Activated CD4-positive, alpha-beta T cell treated with anti-CD3 and anti-CD28 coated beads, Interleukin-2, amount 10 ng/mL, durations not matched to agents 24 days and 14 days (primary cell): ENCODE results near the gene SULT1C4. TPM values are rescaled to one million over a fixed set of nuclear protein-coding genes. Genes with fewer than 3 reads are reported as not detected.
A peak's percentile ranks its signal among the peaks of the same experiment; 100 is the strongest.

Experiments
- DNase-seq: peaks from one replicate; pipeline ENCODE4 v3.0.0; 2022
- H3K27ac Mint-ChIP-seq: one replicate; pipeline ENCODE4 v1.8.0; 2022; ENCODE audit warnings: mild to moderate bottlenecking, mixed read lengths
- H3K27me3 Mint-ChIP-seq: one replicate; pipeline ENCODE4 v1.8.0; 2022; ENCODE audit warnings: mixed read lengths
- H3K36me3 Mint-ChIP-seq: one replicate; pipeline ENCODE4 v1.8.0; 2022; ENCODE audit warnings: low read depth, mild to moderate bottlenecking, mixed read lengths
- H3K4me1 Mint-ChIP-seq: one replicate; pipeline ENCODE4 v1.8.0; 2021; ENCODE audit warnings: mixed read lengths
- H3K4me3 Mint-ChIP-seq: one replicate; pipeline ENCODE4 v1.8.0; 2022; ENCODE audit warnings: mild to moderate bottlenecking, moderate library complexity, mixed read lengths
- H3K9me3 Mint-ChIP-seq: one replicate; pipeline ENCODE4 v1.8.0; 2021; ENCODE audit warnings: mixed read lengths
- intact Hi-C: fragments of 100-400 bp; cut with micrococcal nuclease; formaldehyde crosslinking; loops from one replicate; pipeline ENCODE4 v1.15.1; 2023
- total RNA-seq: library from RNA; stranded (reverse); gene quantifications from 2 replicates; pipeline ENCODE4 v1.2.3, GENCODE V29; 2022

SULT1C4 gene
- total RNA-seq, 1 donor from 2014 or later = not detected

DNA sequence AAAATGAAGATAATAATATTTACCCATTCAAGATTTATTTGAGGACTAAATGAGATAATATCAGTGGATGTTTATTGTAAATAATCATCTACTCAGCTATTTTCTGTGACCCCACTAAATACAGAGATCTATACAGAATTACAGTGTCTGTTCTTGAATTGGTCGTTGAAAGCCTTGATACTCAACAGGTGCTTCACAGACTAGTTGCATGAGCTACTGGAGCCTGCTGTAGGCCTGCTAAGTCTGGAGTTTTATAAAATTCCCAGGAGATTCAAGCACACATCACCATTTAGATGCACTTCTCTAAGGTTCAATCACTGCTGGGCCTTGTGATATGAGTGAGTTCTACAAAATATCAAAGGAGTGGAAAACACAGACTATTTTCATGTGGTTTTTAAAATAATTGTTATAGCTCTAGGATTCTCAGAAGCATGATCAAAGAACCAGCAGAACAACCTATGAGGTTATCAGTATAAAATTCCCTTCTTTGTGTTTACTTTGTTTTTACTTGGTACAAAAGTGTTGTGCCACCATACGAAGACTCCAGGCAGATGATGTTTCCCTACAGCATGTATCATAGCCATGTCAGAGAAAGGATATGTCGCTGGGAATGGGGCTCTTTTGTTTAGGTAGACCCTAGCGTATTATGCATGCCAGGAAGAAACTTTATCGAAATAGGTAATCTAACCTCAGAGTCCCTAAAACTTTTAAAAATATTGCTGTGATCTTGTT, 7.1 kb downstream of the SULT1C4 start:
- no peaks in the 10 kb centered on the region for H3K36me3 Mint-ChIP-seq

DNA sequence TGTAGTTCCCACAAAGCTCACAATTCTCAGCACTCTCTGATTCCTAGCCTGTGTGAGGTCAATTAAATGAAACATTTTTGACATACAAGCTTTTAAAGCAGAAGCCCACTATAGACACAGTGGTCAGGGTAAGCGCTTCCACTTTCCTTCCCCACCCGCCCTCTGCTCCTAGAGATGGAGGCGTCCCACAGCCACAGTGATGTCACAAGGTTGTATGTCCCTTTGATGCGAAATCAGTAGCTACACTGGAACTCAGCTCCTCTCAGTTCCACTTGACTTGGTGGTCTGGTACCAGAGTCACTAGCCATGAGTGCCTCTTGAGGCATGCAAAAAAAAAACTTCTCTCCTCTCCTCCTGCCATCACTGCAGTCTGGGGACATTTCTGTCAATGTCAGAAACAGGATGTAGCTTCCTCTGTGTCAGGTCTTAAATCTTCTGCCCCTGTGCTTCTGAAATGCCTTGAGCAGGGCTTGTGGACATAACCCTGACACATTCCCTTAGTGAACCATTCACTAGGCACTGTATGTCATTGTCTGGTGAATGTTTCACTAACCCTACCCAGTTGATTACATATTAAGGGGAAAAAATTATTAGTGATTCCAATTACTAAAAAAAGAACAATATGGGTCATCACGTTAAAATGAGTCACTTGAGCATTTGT, 7.8 kb downstream of the SULT1C4 start:
- no peak overlapping the region for H3K4me3 Mint-ChIP-seq
- DNase-seq = no peak
- intact Hi-C loops = no loop called here
- peaks cover 7% of the 10 kb centered on the region for H3K27me3 Mint-ChIP-seq
- peaks cover 2% of the 10 kb centered on the region for H3K4me1 Mint-ChIP-seq
- H3K9me3 Mint-ChIP-seq = no peaks in the 10 kb centered on the region
- H3K36me3 Mint-ChIP-seq = no peaks in the 10 kb centered on the region
- no peak overlapping the region for H3K27ac Mint-ChIP-seq

More for the DNA sequence above, 7.1 kb downstream of the SULT1C4 start:
- intact Hi-C loops = no loop called here
- no peak overlapping the region for H3K4me3 Mint-ChIP-seq
- DNase-seq = no peak
- H3K27ac Mint-ChIP-seq = no peak overlapping the region
- peaks cover 2% of the 10 kb centered on the region for H3K4me1 Mint-ChIP-seq
- peaks cover 7% of the 10 kb centered on the region for H3K27me3 Mint-ChIP-seq
- H3K9me3 Mint-ChIP-seq = no peaks in the 10 kb centered on the region

DNA sequence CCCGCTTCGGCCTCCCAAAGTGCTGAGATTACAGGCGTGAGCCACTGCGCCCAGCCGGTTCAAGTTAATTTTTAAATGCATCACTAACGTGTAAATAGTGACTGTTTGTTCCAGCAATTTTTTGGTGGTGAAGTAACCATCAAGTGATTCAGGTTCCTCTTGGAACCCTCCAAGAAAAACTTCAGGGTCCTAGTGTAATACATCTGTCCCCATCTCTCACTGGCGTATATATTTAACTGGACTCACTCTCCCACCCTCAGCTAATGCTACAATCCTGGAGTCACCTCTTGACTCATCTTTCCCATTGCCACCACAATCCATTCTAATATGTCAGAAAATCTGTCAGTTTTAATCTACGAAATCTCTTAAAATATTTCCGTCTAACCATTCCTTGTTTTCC, 10.3 kb downstream of the SULT1C4 start:
- Mint-ChIP-seq H3K9me3 (peaks cover 10% of the 10 kb centered on the region), H3K27ac (no peak overlapping the region), H3K27me3 (peaks cover 7% of the 10 kb centered on the region), H3K4me1 (peaks cover 2% of the 10 kb centered on the region), H3K36me3 (no peaks in the 10 kb centered on the region), H3K4me3 (no peak overlapping the region)
- intact Hi-C loops = no loop called here
- DNase-seq = no peak

- Mint-ChIP-seq H3K9me3 (peaks cover 13% of the 10 kb centered on the region), H3K27ac (no peak overlapping the region), H3K4me3 (no peak overlapping the region), H3K27me3 (peaks cover 7% of the 10 kb centered on the region), H3K36me3 (no peaks in the 10 kb centered on the region), H3K4me1 (no peaks in the 10 kb centered on the region)
- no peak for DNase-seq
- intact Hi-C loops = no loop called here
Observed at GRCh38 chr2:108390340-108390739, 12.6 kb downstream of the SULT1C4 start.

DNA sequence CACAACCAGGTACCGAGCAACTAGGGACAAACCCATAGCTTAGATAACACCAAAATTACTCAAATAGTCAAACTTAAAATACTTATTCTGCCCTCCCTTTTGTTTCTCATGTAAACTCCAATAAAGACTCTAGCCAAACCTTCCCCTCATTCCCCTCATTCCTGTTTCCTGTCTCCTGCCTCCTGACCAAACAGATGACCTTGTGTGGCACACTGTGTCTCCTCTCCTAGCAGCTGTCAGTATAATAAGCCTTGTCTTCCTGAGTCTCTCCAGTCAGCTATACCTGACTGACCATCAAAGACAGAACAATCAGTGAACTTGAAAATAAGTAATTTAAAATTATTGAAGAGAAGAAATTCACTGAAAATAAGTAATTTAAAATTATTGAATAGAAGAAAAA, 14.3 kb downstream of the SULT1C4 start:
- peaks cover 13% of the 10 kb centered on the region for H3K9me3 Mint-ChIP-seq
- no peak overlapping the region for H3K27ac Mint-ChIP-seq
- H3K27me3 Mint-ChIP-seq = peaks cover 6% of the 10 kb centered on the region
- DNase-seq = no peak
- H3K4me3 Mint-ChIP-seq = no peak overlapping the region
- no peaks in the 10 kb centered on the region for H3K36me3 Mint-ChIP-seq
- H3K4me1 Mint-ChIP-seq = no peaks in the 10 kb centered on the region
- intact Hi-C loops = no loop called here

- H3K4me3 Mint-ChIP-seq = no peak overlapping the region
- DNase-seq = no peak
- H3K36me3 Mint-ChIP-seq = no peaks in the 10 kb centered on the region
- peaks cover 5% of the 10 kb centered on the region for H3K27me3 Mint-ChIP-seq
- no peaks in the 10 kb centered on the region for H3K4me1 Mint-ChIP-seq
- intact Hi-C loops = no loop called here
- no peak overlapping the region for H3K27ac Mint-ChIP-seq
- H3K9me3 Mint-ChIP-seq = peaks cover 13% of the 10 kb centered on the region
Observed at GRCh38 chr2:108393197-108393596, 15.4 kb downstream of the SULT1C4 start.

GRCh38 chr2:108395155-108395554, 17.4 kb downstream of the SULT1C4 start:
- no peaks in the 10 kb centered on the region for H3K4me1 Mint-ChIP-seq
- intact Hi-C loops = loop anchor here (5.0 kb wide), 1 partner anchor 187 kb away; no protein-coding TSS in a partner anchor
- no peak for DNase-seq
- H3K27me3 Mint-ChIP-seq = peaks cover 5% of the 10 kb centered on the region
- H3K9me3 Mint-ChIP-seq = peaks cover 13% of the 10 kb centered on the region
- H3K36me3 Mint-ChIP-seq = no peaks in the 10 kb centered on the region
- no peak overlapping the region for H3K27ac Mint-ChIP-seq
- H3K4me3 Mint-ChIP-seq = no peak overlapping the region

GRCh38 chr2:108396845-108397244, 19.1 kb downstream of the SULT1C4 start:
- intact Hi-C loops = loop anchor here (5.0 kb wide), 1 partner anchor 185 kb away; no protein-coding TSS in a partner anchor
- H3K4me1 Mint-ChIP-seq = no peaks in the 10 kb centered on the region

DNA sequence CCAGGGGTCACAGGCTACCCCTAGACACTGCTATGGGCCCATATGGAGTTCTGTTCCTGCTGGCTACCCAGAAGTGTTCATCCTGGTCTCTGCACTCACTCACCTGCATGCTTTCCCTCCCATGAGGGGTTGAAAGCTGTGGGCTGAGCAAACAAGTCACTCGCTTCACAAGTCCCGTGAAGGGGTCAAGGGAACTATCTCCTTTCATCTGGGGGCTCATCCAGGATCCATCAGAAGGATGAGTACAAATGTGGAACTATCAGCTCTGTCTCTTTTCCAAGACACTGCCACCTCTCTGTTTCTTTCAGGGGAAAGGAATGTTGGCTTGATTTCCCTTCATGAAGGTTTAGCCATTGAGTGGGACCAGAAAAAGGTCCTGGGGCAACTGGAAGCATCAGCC, 21.7 kb downstream of the SULT1C4 start:
- Mint-ChIP-seq H3K27ac (no peak overlapping the region), H3K36me3 (no peaks in the 10 kb centered on the region), H3K4me3 (no peak overlapping the region), H3K4me1 (no peaks in the 10 kb centered on the region), H3K27me3 (no peaks in the 10 kb centered on the region), H3K9me3 (no peaks in the 10 kb centered on the region)
- DNase-seq = no peak
- intact Hi-C loops = loop anchor here (5.0 kb wide), 1 partner anchor 183 kb away; no protein-coding TSS in a partner anchor

More at GRCh38 chr2:108396845-108397244, 19.1 kb downstream of the SULT1C4 start:
- DNase-seq = peak; percentile 60
- Mint-ChIP-seq H3K27ac (no peak overlapping the region), H3K36me3 (no peaks in the 10 kb centered on the region), H3K4me3 (no peak overlapping the region), H3K27me3 (peaks cover 5% of the 10 kb centered on the region), H3K9me3 (peaks cover 9% of the 10 kb centered on the region)

GRCh38 chr2:108401800-108402199, 24.0 kb downstream of the SULT1C4 start:
- H3K4me1 Mint-ChIP-seq = no peaks in the 10 kb centered on the region
- intact Hi-C loops = no loop called here
- H3K36me3 Mint-ChIP-seq = no peaks in the 10 kb centered on the region
- peaks cover 4% of the 10 kb centered on the region for H3K9me3 Mint-ChIP-seq
- no peak for DNase-seq
- no peak overlapping the region for H3K4me3 Mint-ChIP-seq
- H3K27ac Mint-ChIP-seq = no peak overlapping the region
- H3K27me3 Mint-ChIP-seq = no peaks in the 10 kb centered on the region

- Mint-ChIP-seq H3K27me3 (peaks cover 2% of the 10 kb centered on the region), H3K36me3 (no peaks in the 10 kb centered on the region), H3K9me3 (peaks cover 4% of the 10 kb centered on the region), H3K4me3 (no peak overlapping the region), H3K4me1 (no peaks in the 10 kb centered on the region), H3K27ac (no peak overlapping the region)
- no peak for DNase-seq
- intact Hi-C loops = no loop called here
Observed at GRCh38 chr2:108403494-108403893, 25.7 kb downstream of the SULT1C4 start.

- Mint-ChIP-seq H3K36me3 (no peaks in the 10 kb centered on the region), H3K27ac (no peak overlapping the region), H3K27me3 (peaks cover 7% of the 10 kb centered on the region), H3K4me3 (no peak overlapping the region), H3K4me1 (no peaks in the 10 kb centered on the region), H3K9me3 (peaks cover 4% of the 10 kb centered on the region)
- DNase-seq = no peak
- intact Hi-C loops = no loop called here
Observed at GRCh38 chr2:108404784-108405397, 27.1 kb downstream of the SULT1C4 start.

GRCh38 chr2:108407864-108408729, 30.3 kb downstream of the SULT1C4 start:
- no peaks in the 10 kb centered on the region for H3K4me1 Mint-ChIP-seq
- intact Hi-C loops = no loop called here
- no peak overlapping the region for H3K27ac Mint-ChIP-seq
- H3K9me3 Mint-ChIP-seq = peaks cover 4% of the 10 kb centered on the region
- H3K4me3 Mint-ChIP-seq = no peak overlapping the region
- H3K36me3 Mint-ChIP-seq = no peaks in the 10 kb centered on the region
- peaks cover 9% of the 10 kb centered on the region for H3K27me3 Mint-ChIP-seq
- no peak for DNase-seq
